GM19324 (cell line): Measurements from ENCODE around the gene WAS.
"Not testable (repeated sequence)": the region's sequence is repeated elsewhere in the genome, so short reads cannot be mapped to it uniquely, and the experiment has no call there.

Experiments
- ATAC-seq: cut with Tn5 transposase; IDR thresholded peaks from one replicate; pipeline ENCODE4 v1.9.1; 2021; ENCODE audit warnings: mild to moderate bottlenecking, moderate library complexity; ENCODE audit not compliant: unreplicated experiment, low FRiP score

Gene WAS

DNA sequence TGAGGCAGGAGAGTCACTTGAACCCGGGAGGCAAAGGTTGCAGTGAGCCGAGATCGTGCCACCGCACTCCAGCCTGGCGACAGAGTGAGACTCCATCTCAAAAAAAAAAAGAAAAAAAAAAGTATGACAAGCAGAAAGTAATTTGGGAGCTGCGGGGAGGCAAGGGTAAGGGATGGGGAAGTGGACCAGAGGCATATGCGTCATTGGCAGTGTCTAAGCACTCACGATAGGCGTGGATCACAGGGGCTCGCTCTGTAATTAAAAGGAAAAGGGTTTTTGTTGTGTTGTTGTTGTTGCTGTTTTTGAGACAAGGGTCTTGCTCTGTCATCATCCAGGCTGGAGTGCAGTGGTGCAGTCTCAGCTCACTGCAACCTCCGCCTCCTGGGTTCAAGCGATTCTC is 804 bp upstream of the WAS start:
- not testable (repeated sequence) for ATAC-seq

DNA sequence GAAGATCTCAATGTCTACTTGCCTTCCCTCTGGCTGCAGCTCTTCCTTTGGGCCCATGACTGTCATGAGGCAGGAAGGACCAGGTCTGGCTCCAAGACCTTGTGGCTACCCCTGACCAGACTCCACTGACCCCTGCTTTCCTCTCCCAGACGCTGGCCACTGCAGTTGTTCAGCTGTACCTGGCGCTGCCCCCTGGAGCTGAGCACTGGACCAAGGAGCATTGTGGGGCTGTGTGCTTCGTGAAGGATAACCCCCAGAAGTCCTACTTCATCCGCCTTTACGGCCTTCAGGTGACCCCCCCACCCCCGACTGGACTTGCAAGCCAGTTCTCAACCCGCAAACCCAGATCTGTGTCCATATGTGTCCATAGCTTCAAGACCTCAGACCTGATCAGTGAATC is 535 bp downstream of the WAS start:
- ATAC-seq, result no peak

- ATAC-seq, result no peak
These were observed 1.8 kb downstream of the WAS start for GRCh38 chrX:48685416-48685815.

DNA sequence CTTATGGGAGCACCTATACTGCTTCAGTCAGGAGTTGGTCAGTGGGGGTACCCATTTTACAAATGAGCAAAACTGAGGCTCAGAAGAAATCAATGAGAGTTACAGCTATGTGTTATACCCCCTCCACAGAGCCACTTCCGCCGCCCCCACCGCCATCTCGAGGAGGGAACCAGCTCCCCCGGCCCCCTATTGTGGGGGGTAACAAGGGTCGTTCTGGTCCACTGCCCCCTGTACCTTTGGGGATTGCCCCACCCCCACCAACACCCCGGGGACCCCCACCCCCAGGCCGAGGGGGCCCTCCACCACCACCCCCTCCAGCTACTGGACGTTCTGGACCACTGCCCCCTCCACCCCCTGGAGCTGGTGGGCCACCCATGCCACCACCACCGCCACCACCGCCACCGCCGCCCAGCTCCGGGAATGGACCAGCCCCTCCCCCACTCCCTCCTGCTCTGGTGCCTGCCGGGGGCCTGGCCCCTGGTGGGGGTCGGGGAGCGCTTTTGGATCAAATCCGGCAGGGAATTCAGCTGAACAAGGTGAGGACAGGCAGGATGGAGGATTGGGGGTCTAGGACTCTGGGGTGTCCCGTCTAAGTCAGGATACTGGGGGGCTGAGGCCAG is 5.0 kb downstream of the WAS start:
- ATAC-seq, result no peak

- ATAC-seq, result no peak
These were observed 5.8 kb downstream of the WAS start for GRCh38 chrX:48689208-48689920.

DNA sequence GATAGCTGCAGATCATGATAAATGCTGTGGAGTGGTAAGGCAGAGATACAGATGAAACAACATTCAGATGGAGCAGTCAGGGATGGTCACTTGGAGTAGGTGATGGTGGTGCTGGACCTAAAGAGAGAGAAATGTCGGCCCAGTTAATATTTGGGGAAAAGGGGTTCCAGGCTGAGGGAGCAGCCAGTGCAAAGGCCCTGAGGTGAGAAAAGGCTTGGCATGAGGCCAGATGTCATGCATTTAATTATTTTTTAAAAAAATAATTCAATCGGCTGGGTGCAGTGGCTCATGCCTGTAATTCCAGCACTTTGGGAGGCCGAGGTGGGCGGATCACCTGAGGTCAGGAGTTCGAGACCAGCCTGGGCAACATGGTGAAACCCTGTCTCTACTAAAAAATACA is 8.1 kb downstream of the WAS start:
- not testable (repeated sequence) for ATAC-seq

GRCh38 chrX:48694776-48695533 is 11.4 kb downstream of the WAS start:
- ATAC-seq, result no peak

DNA sequence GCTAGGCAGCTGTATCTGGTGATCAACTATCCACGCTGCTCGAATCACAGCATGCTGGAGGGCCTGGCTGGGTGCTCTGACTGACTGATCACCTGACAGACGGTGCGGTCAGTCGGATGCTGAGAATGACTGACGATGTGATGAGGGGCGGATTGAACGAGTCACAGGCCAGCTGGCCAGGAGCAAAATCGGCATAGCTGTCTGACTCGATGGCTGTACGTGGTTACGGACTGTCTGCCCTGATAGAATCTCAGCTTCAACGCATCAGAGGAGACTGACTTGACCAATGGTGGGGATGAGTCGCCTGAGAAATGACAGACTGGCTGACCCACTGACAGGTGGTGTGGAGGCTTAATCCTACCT is 11.9 kb downstream of the WAS start:
- no peak for ATAC-seq

DNA sequence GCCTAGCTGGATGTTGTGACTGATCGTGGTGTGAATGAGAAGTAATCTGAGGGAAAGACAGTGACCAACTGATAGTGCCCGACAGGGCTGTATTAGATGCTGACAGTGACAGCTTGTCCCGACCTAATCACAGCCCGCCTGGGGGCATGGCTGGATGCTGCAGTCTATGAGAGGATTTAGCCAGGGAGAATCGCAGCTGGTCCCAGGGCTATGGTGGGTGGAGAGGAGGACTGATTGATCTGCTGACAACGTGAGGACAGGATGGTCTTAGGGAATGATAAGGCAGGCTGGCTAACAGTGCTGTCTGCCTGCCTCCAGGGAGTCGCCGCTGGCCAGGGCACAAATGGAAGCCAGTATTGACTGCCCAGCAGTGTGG is 12.3 kb downstream of the WAS start:
- ATAC-seq, result peak; percentile 12

- peak; percentile 84 for ATAC-seq
These were observed 12.8 kb downstream of the WAS start, which contains the start of gene SUV39H1 for GRCh38 chrX:48696301-48696908. Gene SUV39H1 (plus strand): TSS chrX:48696734. CDS start chrX:48696785, 51 bp downstream.

- no peak for ATAC-seq
These were observed 13.5 kb downstream of the WAS start for GRCh38 chrX:48696909-48697727.

DNA sequence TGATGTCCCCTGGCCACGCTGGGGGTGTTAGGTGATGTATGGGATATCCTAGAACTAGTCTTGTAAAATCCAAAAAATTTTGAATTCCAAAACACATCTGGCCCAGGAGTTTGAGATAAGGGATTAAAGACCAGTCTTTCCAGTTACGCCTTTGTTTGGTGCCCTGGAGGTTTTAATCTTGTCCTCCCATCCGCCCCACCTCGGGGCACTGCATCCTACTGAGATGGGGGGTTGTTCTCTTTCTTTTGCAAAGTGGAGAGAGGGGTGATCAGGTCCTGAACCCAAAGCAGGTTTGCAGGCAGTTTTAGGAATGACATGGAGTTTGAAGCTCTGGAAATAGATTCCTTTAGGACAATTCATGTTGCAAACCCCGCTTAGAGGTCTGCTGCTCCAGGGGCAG is 14.7 kb downstream of the WAS start:
- ATAC-seq, result no peak

DNA sequence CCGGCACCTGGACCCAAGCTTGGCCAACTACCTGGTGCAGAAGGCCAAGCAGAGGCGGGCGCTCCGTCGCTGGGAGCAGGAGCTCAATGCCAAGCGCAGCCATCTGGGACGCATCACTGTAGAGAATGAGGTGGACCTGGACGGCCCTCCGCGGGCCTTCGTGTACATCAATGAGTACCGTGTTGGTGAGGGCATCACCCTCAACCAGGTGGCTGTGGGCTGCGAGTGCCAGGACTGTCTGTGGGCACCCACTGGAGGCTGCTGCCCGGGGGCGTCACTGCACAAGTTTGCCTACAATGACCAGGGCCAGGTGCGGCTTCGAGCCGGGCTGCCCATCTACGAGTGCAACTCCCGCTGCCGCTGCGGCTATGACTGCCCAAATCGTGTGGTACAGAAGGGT is 16.6 kb downstream of the WAS start:
- ATAC-seq, result no peak

GRCh38 chrX:48700951-48701653 is 17.5 kb downstream of the WAS start:
- no peak for ATAC-seq

DNA sequence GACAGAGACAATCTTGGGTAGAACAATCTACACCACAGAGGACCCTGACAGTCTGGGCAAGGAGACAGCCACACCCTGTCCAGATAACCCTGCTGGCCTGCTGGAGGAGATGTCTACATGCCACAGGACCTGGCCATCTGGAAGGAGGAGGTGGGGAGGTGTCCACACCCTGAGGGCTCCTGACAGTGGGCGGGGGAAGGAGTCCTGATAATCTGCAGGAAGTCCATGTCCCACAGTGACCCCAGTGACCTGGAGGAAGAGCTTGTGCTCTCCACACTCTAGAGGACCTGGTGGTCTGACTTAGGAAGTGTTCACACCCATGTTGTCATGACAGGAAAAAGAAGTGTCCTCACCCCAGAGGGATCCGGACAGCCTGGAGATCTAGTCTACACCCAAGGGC is 18.4 kb downstream of the WAS start:
- no peak for ATAC-seq

DNA sequence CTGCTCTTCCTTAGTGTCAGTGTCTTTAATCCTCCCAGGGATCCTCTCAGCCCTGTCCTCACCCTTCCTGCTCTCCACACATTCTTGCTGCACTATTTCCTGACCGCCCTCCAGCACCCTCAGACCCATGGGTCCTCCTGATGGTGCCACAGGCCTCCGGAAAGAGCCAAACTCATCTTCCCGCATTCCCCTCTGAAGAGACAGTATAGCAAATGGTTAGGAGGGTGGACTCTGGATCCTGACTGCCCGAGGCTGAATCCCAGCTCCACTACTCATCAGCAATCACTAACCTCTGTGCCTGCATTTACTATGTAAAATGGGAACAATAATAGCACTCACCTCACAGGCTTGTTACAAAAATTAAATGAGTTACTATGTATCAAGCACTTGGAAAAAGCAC is 19.1 kb downstream of the WAS start:
- no peak for ATAC-seq

DNA sequence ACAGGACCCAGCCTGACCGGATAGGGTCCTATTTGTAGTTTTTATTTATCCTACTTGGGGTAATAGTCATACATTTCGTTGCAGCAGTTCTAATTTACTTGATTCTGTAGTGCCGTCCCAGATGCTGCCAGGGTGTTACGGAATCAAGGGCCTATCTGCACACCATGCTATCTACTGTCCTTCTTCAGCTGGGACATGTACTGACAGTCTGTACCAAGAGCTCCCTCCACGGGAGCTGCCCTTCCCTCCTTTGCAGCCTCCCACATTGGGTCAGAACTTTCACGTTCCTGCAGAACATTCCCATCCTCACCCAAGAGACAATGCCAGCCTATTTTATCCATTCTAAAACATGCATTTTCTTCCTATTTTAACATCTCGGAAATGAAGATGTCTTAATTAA is 19.6 kb downstream of the WAS start:
- ATAC-seq, result no peak

DNA sequence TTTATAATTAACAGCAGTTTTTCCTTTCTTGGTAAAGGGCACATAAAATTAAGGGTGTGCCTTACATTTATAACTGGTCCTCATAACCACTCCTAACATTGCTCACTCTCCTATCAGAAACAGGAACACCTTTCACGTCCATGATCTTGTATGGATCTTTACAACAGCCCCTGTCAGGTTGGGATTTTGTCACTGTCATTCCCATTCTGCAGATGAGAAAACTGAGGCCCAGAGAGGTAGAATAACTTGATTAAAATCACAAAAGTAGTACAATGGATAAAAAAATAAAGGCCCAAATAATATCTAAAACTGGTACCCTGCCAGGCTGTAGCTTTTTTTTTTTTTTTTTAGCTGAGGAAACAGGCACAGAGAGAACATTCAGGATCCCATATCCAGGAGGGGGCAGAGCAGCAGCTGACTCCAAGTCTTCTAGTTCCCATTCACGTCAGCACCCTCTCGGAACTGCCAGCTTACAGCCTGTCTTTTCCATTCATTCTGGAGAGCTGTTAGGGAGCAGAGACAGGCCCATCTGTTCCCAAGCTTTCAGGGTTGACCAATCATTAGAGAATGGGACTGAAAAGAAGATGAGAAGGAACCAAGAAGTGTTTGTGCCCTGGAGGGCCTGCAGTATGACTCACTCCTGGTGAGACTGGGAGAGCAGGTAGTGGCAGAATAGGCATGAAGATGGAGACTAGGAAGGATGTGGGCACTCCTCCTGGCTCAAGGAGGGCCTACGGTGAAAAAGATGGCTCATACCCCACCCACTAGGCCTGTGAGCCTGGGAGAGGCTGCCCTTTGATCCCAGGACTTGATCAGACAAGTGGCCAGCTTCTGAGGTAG is 20.3 kb downstream of the WAS start:
- ATAC-seq, result no peak

DNA sequence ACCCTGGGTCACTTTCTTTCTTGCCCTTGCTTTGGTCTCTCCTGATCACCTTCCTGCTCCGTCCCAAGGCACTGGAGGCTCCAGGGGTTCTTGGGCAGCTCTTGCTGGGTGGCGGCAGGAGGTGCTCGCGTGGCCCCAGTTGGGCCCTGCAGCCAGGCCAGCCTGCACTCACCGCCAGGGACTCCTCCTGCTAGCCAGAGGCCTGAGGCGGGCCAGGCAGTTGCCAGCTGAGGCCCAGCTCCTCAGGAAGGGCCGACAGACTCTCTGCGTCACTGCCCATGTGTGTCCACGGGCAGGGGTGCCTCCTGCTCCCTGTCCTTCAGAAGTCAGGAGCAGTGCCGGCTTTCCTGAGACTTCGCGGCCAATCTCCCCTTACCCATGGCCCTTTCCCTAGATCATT is 22.3 kb downstream of the WAS start:
- no peak for ATAC-seq
